Suprapubic skin (tissue), 4 donors: Measurements from ENCODE around the gene EHF. TPM values are rescaled to one million over a fixed set of nuclear protein-coding genes. Genes with fewer than 3 reads are reported as not detected.
"Not testable (repeated sequence)": the region's sequence is repeated elsewhere in the genome, so short reads cannot be mapped to it uniquely, and the experiment has no call there.

Experiments used
- DNase-seq, 2 donors: peaks; one replicate each; pipeline ENCODE4 v3.0.0-alpha.2; 2019; ENCODE audit warnings: low spot score in 2 of 2
- H3K27ac ChIP-seq: fragments of 200-600 bp; sonication (generic); one replicate; pipeline ENCODE4 v1.5.1; 2019
- H3K27me3 ChIP-seq: fragments of 200-600 bp; sonication (generic); one replicate; pipeline ENCODE4 v1.5.1; 2019
- H3K36me3 ChIP-seq: fragments of 200-600 bp; sonication (generic); one replicate; pipeline ENCODE4 v1.5.1; 2019
- H3K4me1 ChIP-seq: fragments of 200-600 bp; sonication (generic); one replicate; pipeline ENCODE4 v1.5.1; 2019
- H3K4me3 ChIP-seq: fragments of 200-600 bp; sonication (generic); one replicate; pipeline ENCODE4 v1.5.1; 2019; ENCODE audit warnings: mild to moderate bottlenecking
- H3K9me3 ChIP-seq: fragments of 200-600 bp; sonication (generic); one replicate; pipeline ENCODE4 v1.5.1; 2019
- EP300 ChIP-seq: sonication (generic); formaldehyde crosslinking; IDR thresholded peaks from one replicate; pipeline ENCODE4 v1.6.1; 2017; ENCODE audit warnings: antibody characterized with exemption
- POLR2A ChIP-seq, 2 donors: fragments of 450-650 bp; IDR thresholded peaks; one replicate each; pipeline ENCODE4 v1.6.1; 2017; ENCODE audit warnings: antibody characterized with exemption in 2 of 2, mild to moderate bottlenecking in 2 of 2, moderate library complexity in 2 of 2
- POLR2AphosphoS5 ChIP-seq, 3 donors: sonication (generic); formaldehyde crosslinking; IDR thresholded peaks; one replicate each; pipeline ENCODE4 v1.6.1; 2017; ENCODE audit warnings: antibody characterized with exemption in 3 of 3
- WGBS: methylation state at CpG from one replicate; pipeline ENCODE4 v1.1.5; 2018; 5-methylcytosine and 5-hydroxymethylcytosine counted together
- total RNA-seq, 4 donors: library from RNA; depleted of rRNA; stranded (reverse); fragments of >200 nt; gene quantifications; one replicate each; pipeline ENCODE4 v1.1.0, GENCODE V29; 2016
- TF ChIP-seq, protein P1 (sequence below), 2 donors: fragments of 200-600 bp in 1 of 2; fragments of 450-650 bp in 1 of 2; sonication (generic) in 1 of 2; IDR thresholded peaks; one replicate each; pipeline ENCODE4 v1.5.1; 2016 to 2019; ENCODE audit warnings: antibody characterized with exemption in 2 of 2, mild to moderate bottlenecking in 1 of 2, moderate library complexity in 1 of 2

Gene EHF
- total RNA-seq, 4 donors from 2014 or later, result 99.2 to 138 (median 118) TPM

DNA sequence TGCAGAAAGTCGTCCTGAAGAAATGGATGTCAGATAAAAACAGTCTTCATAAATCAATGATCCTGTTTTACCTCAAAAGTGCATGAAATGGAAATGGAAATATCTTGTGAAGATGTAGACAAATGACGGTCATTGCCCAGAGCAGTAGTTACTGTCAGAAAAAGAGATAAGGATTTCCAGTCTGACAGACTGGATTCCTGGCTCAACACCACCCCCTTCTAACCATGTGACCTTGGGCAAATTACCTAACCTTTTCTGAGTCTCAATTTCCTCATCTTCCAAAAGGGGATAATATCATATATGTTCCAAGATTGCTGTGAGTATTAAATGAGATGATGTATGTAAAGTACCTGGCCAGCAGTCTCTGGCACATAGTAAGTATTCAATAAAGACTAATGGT, 32.9 kb upstream of the EHF start:
- Histone ChIP-seq H3K36me3 (no peaks in the 10 kb centered on the region), H3K4me1 (peaks cover 21% of the 10 kb centered on the region), H3K4me3 (no peak overlapping the region), H3K27ac (no peak overlapping the region), H3K9me3 (no peaks in the 10 kb centered on the region), H3K27me3 (no peaks in the 10 kb centered on the region)
- WGBS, result 54% methylated on average over 2 of the region's 2 CpGs
- TF ChIP-seq, protein P1, sequence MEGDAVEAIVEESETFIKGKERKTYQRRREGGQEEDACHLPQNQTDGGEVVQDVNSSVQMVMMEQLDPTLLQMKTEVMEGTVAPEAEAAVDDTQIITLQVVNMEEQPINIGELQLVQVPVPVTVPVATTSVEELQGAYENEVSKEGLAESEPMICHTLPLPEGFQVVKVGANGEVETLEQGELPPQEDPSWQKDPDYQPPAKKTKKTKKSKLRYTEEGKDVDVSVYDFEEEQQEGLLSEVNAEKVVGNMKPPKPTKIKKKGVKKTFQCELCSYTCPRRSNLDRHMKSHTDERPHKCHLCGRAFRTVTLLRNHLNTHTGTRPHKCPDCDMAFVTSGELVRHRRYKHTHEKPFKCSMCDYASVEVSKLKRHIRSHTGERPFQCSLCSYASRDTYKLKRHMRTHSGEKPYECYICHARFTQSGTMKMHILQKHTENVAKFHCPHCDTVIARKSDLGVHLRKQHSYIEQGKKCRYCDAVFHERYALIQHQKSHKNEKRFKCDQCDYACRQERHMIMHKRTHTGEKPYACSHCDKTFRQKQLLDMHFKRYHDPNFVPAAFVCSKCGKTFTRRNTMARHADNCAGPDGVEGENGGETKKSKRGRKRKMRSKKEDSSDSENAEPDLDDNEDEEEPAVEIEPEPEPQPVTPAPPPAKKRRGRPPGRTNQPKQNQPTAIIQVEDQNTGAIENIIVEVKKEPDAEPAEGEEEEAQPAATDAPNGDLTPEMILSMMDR (IDR thresholded peaks at IDR 0.05), result no peak
- no peak for TF ChIP-seq EP300
- TF ChIP-seq POLR2A (IDR thresholded peaks at IDR 0.05), result no peak
- no peak for TF ChIP-seq POLR2AphosphoS5 (IDR thresholded peaks at IDR 0.05)
- DNase-seq, result no peak

DNA sequence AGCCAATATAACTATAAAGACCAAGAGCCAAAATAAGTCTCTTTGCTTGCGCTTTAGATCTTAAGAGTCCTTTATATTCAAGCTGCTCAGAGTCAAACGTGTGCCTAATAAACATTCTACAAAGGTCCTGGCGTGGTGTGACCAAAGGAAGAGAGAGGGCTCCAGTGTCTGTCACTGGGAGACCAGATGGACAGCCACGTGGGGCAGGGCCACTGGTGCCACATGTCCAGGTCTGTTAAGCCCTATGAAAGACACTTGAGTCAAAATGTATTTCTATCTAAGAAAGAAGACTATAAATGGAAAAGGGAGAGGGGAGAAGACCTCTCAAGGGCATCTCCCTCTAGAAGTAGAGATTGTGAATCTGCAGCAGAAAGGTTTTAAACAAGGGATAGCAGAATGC, 32.2 kb upstream of the EHF start:
- Histone ChIP-seq H3K4me1 (peaks cover 21% of the 10 kb centered on the region), H3K27ac (no peak overlapping the region), H3K9me3 (no peaks in the 10 kb centered on the region), H3K4me3 (no peak overlapping the region), H3K27me3 (no peaks in the 10 kb centered on the region), H3K36me3 (no peaks in the 10 kb centered on the region)
- no peak for DNase-seq
- WGBS, result 85% methylated on average over 4 of the region's 4 CpGs
- TF ChIP-seq, protein P1 (IDR thresholded peaks at IDR 0.05), result no peak
- no peak for TF ChIP-seq POLR2A (IDR thresholded peaks at IDR 0.05)
- no peak for TF ChIP-seq POLR2AphosphoS5 (IDR thresholded peaks at IDR 0.05)
- TF ChIP-seq EP300, result no peak

DNA sequence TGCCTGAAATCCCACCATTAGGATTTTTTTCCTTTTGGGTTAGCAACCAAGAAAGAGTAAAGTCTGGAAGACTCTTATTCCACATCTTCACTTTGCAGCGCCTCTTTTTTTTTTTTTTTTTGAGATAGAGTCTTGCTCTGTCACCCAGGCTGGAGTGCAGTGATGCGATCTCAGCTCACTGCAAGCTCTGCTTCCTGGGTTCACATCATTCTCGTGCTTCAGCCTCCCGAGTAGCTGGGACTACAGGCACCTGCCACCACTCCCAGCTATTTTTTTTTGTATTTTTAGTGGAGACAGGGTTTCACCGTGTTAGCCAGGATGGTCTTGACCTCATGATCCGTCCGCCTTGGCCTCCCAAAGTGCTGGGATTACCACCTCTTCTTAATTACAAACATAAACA, 31.7 kb upstream of the EHF start:
- DNase-seq, H3K9me3 ChIP-seq, H3K36me3 ChIP-seq, H3K27me3 ChIP-seq, H3K4me3 ChIP-seq, H3K27ac ChIP-seq: not testable (repeated sequence)
- H3K4me1 ChIP-seq, result peaks cover 21% of the 10 kb centered on the region
- WGBS, result 88% methylated on average over 7 of the region's 7 CpGs

DNA sequence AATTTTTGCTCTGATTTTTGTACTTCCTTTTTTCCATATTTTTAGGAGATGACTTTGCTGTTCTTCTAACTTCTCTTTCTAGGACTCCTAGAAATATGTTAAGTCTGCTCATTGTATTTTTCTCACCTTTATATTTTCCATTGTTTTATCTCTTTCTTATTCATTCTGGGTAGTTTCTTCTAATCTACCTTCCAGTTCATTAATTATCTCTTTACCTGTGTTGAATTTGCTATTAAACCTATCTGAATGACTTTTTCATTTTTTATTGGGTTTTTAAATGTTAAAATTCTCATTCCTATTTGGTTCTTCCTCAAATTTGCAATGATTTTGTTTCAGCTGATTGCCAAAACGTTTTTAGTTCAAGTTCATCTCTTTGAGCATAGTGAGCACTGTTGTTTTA, 27.8 kb upstream of the EHF start:
- DNase-seq, result no peak
- TF ChIP-seq POLR2AphosphoS5 (IDR thresholded peaks at IDR 0.05), result no peak
- TF ChIP-seq, protein P1 (IDR thresholded peaks at IDR 0.05), result no peak
- no peak for TF ChIP-seq EP300
- TF ChIP-seq POLR2A (IDR thresholded peaks at IDR 0.05), result no peak
- 53% methylated on average over 1 of the region's 1 CpG for WGBS

DNA sequence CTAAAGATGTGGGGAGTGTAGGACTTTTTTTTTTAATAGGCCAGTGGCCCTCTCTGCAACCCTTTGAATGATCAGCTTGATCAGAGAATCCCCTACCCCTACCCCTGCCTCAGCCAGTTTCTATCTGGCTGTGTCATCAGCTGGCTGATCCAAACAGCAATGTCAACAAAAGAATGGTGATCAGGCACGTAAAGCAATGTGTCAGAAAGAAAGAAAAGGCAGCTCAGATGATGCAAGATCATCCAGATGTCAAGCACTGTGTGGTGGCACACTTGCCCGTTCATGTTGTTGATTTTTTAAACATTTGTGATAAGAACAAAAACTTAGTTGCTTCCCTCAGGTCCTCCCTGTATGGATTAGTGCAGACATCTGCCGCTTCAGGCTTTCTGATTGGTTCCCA, 26.3 kb upstream of the EHF start:
- Histone ChIP-seq H3K4me1 (peaks cover 6% of the 10 kb centered on the region), H3K36me3 (no peaks in the 10 kb centered on the region), H3K27ac (no peak overlapping the region), H3K4me3 (no peak overlapping the region), H3K27me3 (no peaks in the 10 kb centered on the region), H3K9me3 (no peaks in the 10 kb centered on the region)
- DNase-seq, result no peak
- WGBS, result 51% methylated on average over 3 of the region's 3 CpGs
- TF ChIP-seq EP300, result no peak
- TF ChIP-seq, protein P1 (IDR thresholded peaks at IDR 0.05), result no peak
- TF ChIP-seq POLR2AphosphoS5 (IDR thresholded peaks at IDR 0.05), result no peak
- no peak for TF ChIP-seq POLR2A (IDR thresholded peaks at IDR 0.05)

More for the DNA sequence above, 27.8 kb upstream of the EHF start:
- no peaks in the 10 kb centered on the region for H3K36me3 ChIP-seq
- H3K4me1 ChIP-seq, result no peaks in the 10 kb centered on the region
- H3K27me3 ChIP-seq, result no peaks in the 10 kb centered on the region
- H3K4me3 ChIP-seq, result no peak overlapping the region
- H3K27ac ChIP-seq, result no peak overlapping the region
- no peaks in the 10 kb centered on the region for H3K9me3 ChIP-seq

DNA sequence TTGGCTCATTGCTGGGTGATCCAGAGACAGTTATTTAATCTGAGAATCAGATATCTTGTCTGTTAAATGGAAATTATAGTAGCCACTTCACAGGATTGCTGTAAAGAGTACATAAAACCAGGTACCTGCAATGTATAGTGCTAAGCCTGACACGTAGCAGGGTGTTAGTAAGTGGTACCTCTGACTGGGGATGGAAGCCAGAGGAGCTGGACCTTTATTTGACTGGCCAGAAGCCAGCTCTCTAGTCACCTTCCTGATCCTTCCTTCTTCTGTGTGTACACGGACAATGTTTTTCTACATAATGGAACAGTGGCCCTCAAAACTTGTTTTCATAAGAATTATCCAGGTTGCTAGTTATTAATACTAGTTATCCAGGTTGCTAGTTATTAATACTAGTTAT, 25.5 kb upstream of the EHF start:
- Histone ChIP-seq H3K4me1 (peaks cover 12% of the 10 kb centered on the region), H3K36me3 (no peaks in the 10 kb centered on the region), H3K4me3 (no peak overlapping the region), H3K27me3 (no peaks in the 10 kb centered on the region), H3K27ac (no peak overlapping the region), H3K9me3 (no peaks in the 10 kb centered on the region)
- TF ChIP-seq EP300 (no peak), POLR2AphosphoS5 (IDR thresholded peaks at IDR 0.05) (no peak)
- TF ChIP-seq, protein P1 (IDR thresholded peaks at IDR 0.05), result no peak
- 82% methylated on average over 2 of the region's 2 CpGs for WGBS
- no peak for DNase-seq
